Measurements from ENCODE around the gene ATP11B. TPM values are rescaled to one million over a fixed set of nuclear protein-coding genes. Genes with fewer than 3 reads are reported as not detected.

ATP11B gene
- 10 to 100 TPM; 16.8 to 45.6 (median 28.7) TPM for total RNA-seq

GRCh38 chr3:182792901-182793662 is at the start of gene ATP11B:
ATP11B (plus strand) TSS chr3:182793504; CDS start chr3:182793760, 256 bp downstream.
- Histone ChIP-seq H3K4me3 (peak within 1 kb of the TSS; percentile 66 to 98 (median 89)), H3K4me1 (replicated peaks in 1 of 2) (peaks cover 5 to 15% of the 10 kb centered on the region in 2 donors), H3K27ac (peak within 1 kb of the TSS; percentile 71 to 82)
- in situ Hi-C loops (cut with MboI; ENCODE audit: low pct_unique_long_range_greater_than_20kb in 2 of 9, low sequenced_read_pairs in 9 of 9, unreplicated experiment in 9 of 9), result no loop called here
- 0 to 14% (median 0%) methylated on average over 1 to 18 of the region's 74 CpGs; no CpG with 5 or more reads in 3 of the 10 experiments for WGBS, 10 experiments
- peak; percentile 63 to 90 (median 86) for ATAC-seq (replicated peaks in 6 of 8)

- in situ Hi-C loops (cut with MboI; ENCODE audit: low pct_unique_long_range_greater_than_20kb in 2 of 9, low sequenced_read_pairs in 9 of 9, unreplicated experiment in 9 of 9), result no loop called here
- Histone ChIP-seq H3K4me1 (replicated peaks in 1 of 2) (no peaks in the 10 kb centered on the region), H3K4me3 (no peak overlapping the region), H3K27ac (no peak overlapping the region)
- ATAC-seq (replicated peaks in 6 of 8), result no peak
- WGBS, 10 experiments, result 13 to 100% (median 58%) methylated on average over 1 to 2 of the region's 3 CpGs; no CpG with 5 or more reads in 2 of the 10 experiments
Measured at GRCh38 chr3:182746959-182747358, 46.3 kb upstream of the ATP11B start.

GRCh38 chr3:182755308-182755707 is 38.0 kb upstream of the ATP11B start:
- H3K27ac ChIP-seq, result no peak overlapping the region
- H3K4me3 ChIP-seq, result no peak overlapping the region
- in situ Hi-C loops (cut with MboI; ENCODE audit: low pct_unique_long_range_greater_than_20kb in 2 of 9, low sequenced_read_pairs in 9 of 9, unreplicated experiment in 9 of 9), result no loop called here
- no peak for ATAC-seq (replicated peaks in 6 of 8)
- H3K4me1 ChIP-seq (replicated peaks in 1 of 2), result no peaks in the 10 kb centered on the region

DNA sequence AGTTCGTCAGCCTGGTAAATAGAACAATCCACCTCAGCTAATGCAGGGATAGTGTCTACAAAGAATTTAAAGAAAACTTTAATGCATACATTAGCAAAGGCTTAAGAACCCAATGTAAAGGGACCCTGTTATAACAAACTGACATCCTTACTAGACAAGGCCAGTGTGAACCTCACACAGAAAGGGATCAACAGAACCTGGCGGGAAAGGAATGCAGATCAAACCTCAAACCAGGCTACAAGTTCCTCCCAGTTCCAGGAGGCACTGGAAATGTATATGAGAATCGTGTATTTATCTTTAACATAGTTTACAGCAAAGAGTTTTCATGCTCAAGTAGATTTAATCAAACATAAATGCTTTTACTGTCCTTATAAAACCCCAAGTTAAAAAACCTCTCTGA is 37.6 kb upstream of the ATP11B start:
- Histone ChIP-seq H3K4me3 (no peak overlapping the region), H3K4me1 (replicated peaks in 1 of 2) (no peaks in the 10 kb centered on the region), H3K27ac (no peak overlapping the region)
- in situ Hi-C loops (cut with MboI; ENCODE audit: low pct_unique_long_range_greater_than_20kb in 2 of 9, low sequenced_read_pairs in 9 of 9, unreplicated experiment in 9 of 9), result no loop called here
- ATAC-seq (replicated peaks in 6 of 8), result no peak
- WGBS, 10 experiments, result 33 to 100% (median 78%) methylated on average over 1 to 3 of the region's 3 CpGs; no CpG with 5 or more reads in 4 of the 10 experiments

DNA sequence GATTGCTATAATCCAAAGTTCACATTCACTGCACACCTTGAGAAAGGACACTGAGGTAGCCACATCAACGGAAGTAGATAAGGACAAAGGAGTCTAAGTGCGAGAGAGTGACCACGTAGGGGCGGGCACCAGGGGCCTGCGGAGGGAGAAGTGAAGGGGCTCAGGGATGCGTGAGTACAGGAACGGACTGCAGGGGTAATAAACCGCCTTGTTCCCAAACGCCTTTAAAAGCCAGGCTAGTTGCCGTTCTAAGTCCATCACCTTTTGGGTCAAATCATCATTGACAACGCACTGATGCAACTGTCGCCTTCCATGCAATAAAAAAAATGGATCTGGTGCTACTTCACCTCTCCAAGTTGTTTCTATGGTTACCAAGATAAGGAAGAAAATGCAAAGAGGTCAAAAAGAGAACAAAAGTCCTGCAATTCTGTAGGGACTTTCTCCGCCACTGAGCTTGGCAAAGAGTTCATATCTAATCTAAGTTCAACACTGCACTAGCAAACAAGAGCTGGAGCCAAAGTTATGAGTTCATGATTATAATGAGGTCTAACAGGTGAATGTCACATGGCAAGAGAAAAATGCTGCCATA is 32.6 kb upstream of the ATP11B start:
- H3K27ac ChIP-seq, result no peak overlapping the region
- in situ Hi-C loops (cut with MboI; ENCODE audit: low pct_unique_long_range_greater_than_20kb in 2 of 9, low sequenced_read_pairs in 9 of 9, unreplicated experiment in 9 of 9), result no loop called here
- ATAC-seq (replicated peaks in 6 of 8), result no peak
- 15 to 100% (median 60%) methylated on average over 1 to 10 of the region's 13 CpGs; no CpG with 5 or more reads in 1 of the 10 experiments for WGBS, 10 experiments
- no peaks in the 10 kb centered on the region for H3K4me1 ChIP-seq (replicated peaks in 1 of 2)
- no peak overlapping the region for H3K4me3 ChIP-seq

GRCh38 chr3:182763896-182764295 is 29.4 kb upstream of the ATP11B start:
- Histone ChIP-seq H3K4me1 (replicated peaks in 1 of 2) (no peaks in the 10 kb centered on the region), H3K4me3 (no peak overlapping the region), H3K27ac (no peak overlapping the region)
- in situ Hi-C loops (cut with MboI; ENCODE audit: low pct_unique_long_range_greater_than_20kb in 2 of 9, low sequenced_read_pairs in 9 of 9, unreplicated experiment in 9 of 9), result no loop called here
- WGBS, 10 experiments, result 70 to 100% (median 94%) methylated on average over 2 of the region's 2 CpGs; no CpG with 5 or more reads in 1 of the 10 experiments
- no peak for ATAC-seq (replicated peaks in 6 of 8)

GRCh38 chr3:182765287-182765686 is 28.0 kb upstream of the ATP11B start:
- in situ Hi-C loops (cut with MboI; ENCODE audit: low pct_unique_long_range_greater_than_20kb in 2 of 9, low sequenced_read_pairs in 9 of 9, unreplicated experiment in 9 of 9), result no loop called here
- ATAC-seq (replicated peaks in 6 of 8), result no peak
- H3K27ac ChIP-seq, result no peak overlapping the region
- H3K4me3 ChIP-seq, result no peak overlapping the region
- H3K4me1 ChIP-seq (replicated peaks in 1 of 2), result no peaks in the 10 kb centered on the region

DNA sequence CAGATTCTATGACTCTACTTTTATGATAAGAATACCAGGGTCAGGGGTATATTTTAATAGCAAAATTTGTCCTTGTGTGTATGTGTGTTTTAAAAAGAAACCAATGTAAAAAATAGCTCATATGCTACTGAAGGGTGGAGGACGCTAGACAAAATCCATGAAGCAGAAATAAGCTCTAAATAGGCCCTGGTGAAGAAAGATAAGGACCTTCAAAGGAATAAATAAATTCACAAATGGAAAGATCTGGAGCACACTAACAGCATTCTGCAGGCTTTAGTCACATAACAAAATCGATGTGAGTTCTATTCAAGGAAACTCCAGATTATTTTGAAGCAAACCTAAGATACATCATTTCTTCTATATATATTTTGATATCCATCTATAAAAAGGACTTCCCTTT is 27.2 kb upstream of the ATP11B start:
- Histone ChIP-seq H3K4me1 (replicated peaks in 1 of 2) (no peaks in the 10 kb centered on the region), H3K4me3 (no peak overlapping the region), H3K27ac (no peak overlapping the region)
- no peak for ATAC-seq (replicated peaks in 6 of 8)
- 10 to 100% (median 79%) methylated on average over 1 to 2 of the region's 2 CpGs for WGBS, 10 experiments
- in situ Hi-C loops (cut with MboI; ENCODE audit: low pct_unique_long_range_greater_than_20kb in 2 of 9, low sequenced_read_pairs in 9 of 9, unreplicated experiment in 9 of 9), result no loop called here

DNA sequence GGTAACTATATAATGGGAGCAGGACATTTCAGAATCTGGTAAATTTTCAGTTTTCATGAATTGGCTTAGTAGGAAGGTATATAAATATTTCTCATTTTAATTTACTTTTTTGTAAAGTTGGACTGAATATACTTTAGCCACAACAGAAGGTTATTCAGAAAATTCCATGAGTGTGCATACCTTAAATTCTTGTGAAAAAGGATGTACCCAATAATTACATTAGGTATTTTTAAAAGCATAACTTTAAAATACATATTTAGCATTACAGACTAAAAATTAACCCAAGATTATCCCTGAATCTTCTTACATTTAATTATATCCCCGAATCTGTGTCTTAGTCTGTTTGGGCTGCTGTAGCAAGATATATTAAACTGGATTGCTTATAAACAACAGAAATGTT is 24.9 kb upstream of the ATP11B start:
- no peaks in the 10 kb centered on the region for H3K4me1 ChIP-seq (replicated peaks in 1 of 2)
- H3K4me3 ChIP-seq, result no peak overlapping the region
- no peak overlapping the region for H3K27ac ChIP-seq
- in situ Hi-C loops (cut with MboI; ENCODE audit: low pct_unique_long_range_greater_than_20kb in 2 of 9, low sequenced_read_pairs in 9 of 9, unreplicated experiment in 9 of 9), result no loop called here
- WGBS, 10 experiments, result 27 to 90% (median 70%) methylated on average over 1 of the region's 1 CpG; no CpG with 5 or more reads in 1 of the 10 experiments
- no peak for ATAC-seq (replicated peaks in 6 of 8)

DNA sequence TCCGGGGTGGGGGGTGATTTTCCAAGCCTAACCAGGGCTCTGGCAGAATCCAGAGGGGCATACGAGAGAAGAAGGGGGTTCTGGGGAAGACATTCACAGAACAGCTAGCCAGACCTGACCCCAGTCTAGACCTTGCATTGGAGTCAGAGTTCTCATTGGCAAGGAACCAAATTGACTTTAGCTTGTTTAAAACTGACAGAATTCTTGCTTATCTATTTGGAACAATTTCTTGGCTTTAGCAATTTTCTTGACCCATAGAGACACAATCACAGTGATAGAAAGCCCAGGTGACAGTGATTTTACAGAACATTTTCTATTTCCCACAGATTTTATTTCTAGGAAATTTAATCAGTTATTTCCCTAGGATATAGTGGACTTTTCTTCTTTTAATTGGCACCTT is 23.6 kb upstream of the ATP11B start:
- ATAC-seq (replicated peaks in 6 of 8), result no peak
- H3K27ac ChIP-seq, result no peak overlapping the region
- in situ Hi-C loops (cut with MboI; ENCODE audit: low pct_unique_long_range_greater_than_20kb in 2 of 9, low sequenced_read_pairs in 9 of 9, unreplicated experiment in 9 of 9), result no loop called here
- 0 to 70% (median 35%) methylated on average over 1 to 2 of the region's 2 CpGs; no CpG with 5 or more reads in 4 of the 10 experiments for WGBS, 10 experiments
- H3K4me3 ChIP-seq, result no peak overlapping the region
- no peaks in the 10 kb centered on the region for H3K4me1 ChIP-seq (replicated peaks in 1 of 2)

DNA sequence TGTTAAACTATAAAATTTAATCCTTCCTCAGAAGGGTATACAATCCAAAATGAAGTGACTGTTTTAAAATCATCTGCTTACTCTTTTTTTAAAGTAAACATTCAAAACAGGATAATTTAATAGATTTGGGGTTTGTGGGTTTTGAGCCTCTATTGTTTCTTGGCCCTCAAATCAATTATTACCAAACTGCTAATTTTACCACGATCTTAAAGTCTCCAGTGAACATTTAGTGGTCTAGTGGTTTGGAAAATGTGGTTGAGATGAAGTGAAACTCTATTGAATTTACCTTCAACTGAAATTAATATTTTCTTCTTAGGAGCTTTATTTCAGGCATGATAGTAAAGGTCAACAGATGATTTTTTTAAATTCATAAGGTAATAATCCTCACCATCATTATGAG is 11.2 kb upstream of the ATP11B start:
- in situ Hi-C loops (cut with MboI; ENCODE audit: low pct_unique_long_range_greater_than_20kb in 2 of 9, low sequenced_read_pairs in 9 of 9, unreplicated experiment in 9 of 9), result no loop called here
- WGBS, 10 experiments, result 0 to 100% (median 33%) methylated on average over 1 of the region's 1 CpG; no CpG with 5 or more reads in 3 of the 10 experiments
- Histone ChIP-seq H3K27ac (no peak overlapping the region), H3K4me1 (replicated peaks in 1 of 2) (no peaks in the 10 kb centered on the region), H3K4me3 (no peak overlapping the region)
- ATAC-seq (replicated peaks in 6 of 8), result no peak

- no peak overlapping the region for H3K4me3 ChIP-seq
- H3K27ac ChIP-seq, result no peak overlapping the region
- in situ Hi-C loops (cut with MboI; ENCODE audit: low pct_unique_long_range_greater_than_20kb in 2 of 9, low sequenced_read_pairs in 9 of 9, unreplicated experiment in 9 of 9), result no loop called here
- WGBS, 10 experiments, result 33 to 100% (median 100%) methylated on average over 1 of the region's 1 CpG; no CpG with 5 or more reads in 3 of the 10 experiments
- no peaks in the 10 kb centered on the region for H3K4me1 ChIP-seq (replicated peaks in 1 of 2)
- ATAC-seq (replicated peaks in 6 of 8), result no peak
Measured at GRCh38 chr3:182783106-182783505, 10.2 kb upstream of the ATP11B start.

DNA sequence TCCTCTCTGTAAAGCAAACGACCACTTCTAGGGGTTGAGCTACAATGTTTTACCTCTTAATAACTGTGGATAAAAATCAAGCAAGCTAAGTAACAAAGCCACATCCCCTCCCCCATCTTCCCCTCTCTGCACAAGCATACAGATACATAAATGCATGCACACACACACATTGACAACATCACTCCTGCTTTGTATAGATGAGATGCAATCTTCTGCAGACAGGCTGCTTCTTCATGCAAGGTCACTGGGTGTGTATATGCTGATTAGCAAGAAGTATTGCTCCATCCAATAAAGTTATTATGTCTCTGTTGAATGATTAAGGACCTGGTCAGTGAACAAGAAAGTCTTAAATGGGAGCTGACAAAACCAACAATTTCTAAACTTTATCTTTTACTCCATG is 8.8 kb upstream of the ATP11B start:
- ATAC-seq (replicated peaks in 6 of 8), result peak in 2 of 8 experiments; percentile 41 to 55
- in situ Hi-C loops (cut with MboI; ENCODE audit: low pct_unique_long_range_greater_than_20kb in 2 of 9, low sequenced_read_pairs in 9 of 9, unreplicated experiment in 9 of 9), result no loop called here
- no peak overlapping the region for H3K27ac ChIP-seq
- whole genome bisulfite sequencing, 10 experiments, result 0 to 40% (median 5%) methylated on average over 1 of the region's 1 CpG; no CpG with 5 or more reads in 4 of the 10 experiments
- no peaks in the 10 kb centered on the region for H3K4me1 ChIP-seq (replicated peaks in 1 of 2)
- H3K4me3 ChIP-seq, result no peak overlapping the region

GRCh38 chr3:182785142-182785541 is 8.2 kb upstream of the ATP11B start:
- Histone ChIP-seq H3K27ac (no peak overlapping the region), H3K4me1 (replicated peaks in 1 of 2) (no peaks in the 10 kb centered on the region), H3K4me3 (no peak overlapping the region)
- in situ Hi-C loops (cut with MboI; ENCODE audit: low pct_unique_long_range_greater_than_20kb in 2 of 9, low sequenced_read_pairs in 9 of 9, unreplicated experiment in 9 of 9), result no loop called here
- no peak for ATAC-seq (replicated peaks in 6 of 8)
- WGBS, 10 experiments, result 39 to 89% (median 77%) methylated on average over 2 to 3 of the region's 3 CpGs; no CpG with 5 or more reads in 2 of the 10 experiments

Data from motor neuron (in vitro differentiated cells).